IMR-90 (cell line): ENCODE results near the gene LAMB1.

ENCODE experiments used
- BHLHE40 ChIP-seq: fragments of 150-350 bp; IDR thresholded peaks from 2 replicates; pipeline ENCODE4 v1.6.1; 2016; ENCODE audit warnings: mild to moderate bottlenecking, low read depth, low read length
- CEBPB ChIP-seq: IDR thresholded peaks from 2 replicates; pipeline ENCODE4 v1.6.1; 2012; ENCODE audit warnings: low read depth, low read length, improper control_type of control experiment
- CHD1 ChIP-seq: IDR thresholded peaks from 2 replicates; pipeline ENCODE4 v1.6.1; 2012; ENCODE audit warnings: low read depth, low read length, improper control_type of control experiment
- CTCF ChIP-seq: conservative IDR thresholded peaks from 2 replicates; pipeline ENCODE4 v1.5.1; 2012; ENCODE audit warnings: mild to moderate bottlenecking, low read depth, low read length, improper control_type of control experiment
- MAFK ChIP-seq: IDR thresholded peaks from 2 replicates; pipeline ENCODE4 v1.6.1; 2012; ENCODE audit warnings: low read depth, low read length, improper control_type of control experiment
- MAZ ChIP-seq: IDR thresholded peaks from 2 replicates; pipeline ENCODE4 v1.6.1; 2012; ENCODE audit warnings: low read depth, mild to moderate bottlenecking, low read length, improper control_type of control experiment, moderate library complexity, borderline replicate concordance
- POLR2A ChIP-seq: IDR thresholded peaks from 2 replicates; pipeline ENCODE4 v1.6.1; 2012; ENCODE audit warnings: mild to moderate bottlenecking, low read depth, low read length
- RAD21 ChIP-seq: IDR thresholded peaks from 2 replicates; pipeline ENCODE4 v1.6.1; 2012; ENCODE audit warnings: low read length, improper control_type of control experiment
- RCOR1 ChIP-seq: IDR thresholded peaks from 2 replicates; pipeline ENCODE4 v1.6.1; 2012; ENCODE audit warnings: mild to moderate bottlenecking, low read length, improper control_type of control experiment; ENCODE audit not compliant: insufficient replicate concordance
- RFX5 ChIP-seq: IDR thresholded peaks from 2 replicates; pipeline ENCODE4 v1.8.0; 2012; ENCODE audit warnings: low read depth, mild to moderate bottlenecking, low read length, moderate library complexity
- SMC3 ChIP-seq: fragments of 150-350 bp; IDR thresholded peaks from 2 replicates; pipeline ENCODE4 v1.6.1; 2016; ENCODE audit warnings: low read depth, mild to moderate bottlenecking, antibody characterized with exemption, low read length, moderate library complexity
- USF2 ChIP-seq: fragments of 150-350 bp; IDR thresholded peaks from 2 replicates; pipeline ENCODE4 v1.6.1; 2017; ENCODE audit warnings: mild to moderate bottlenecking, antibody characterized with exemption, low read length, low read depth

GRCh38 chr7:107945332-107945731 lies 57.6 kb downstream of the LAMB1 start:
- TF ChIP-seq POLR2A (no peak), CTCF (no peak), CEBPB (no peak), RCOR1 (no peak), CHD1 (no peak), RAD21 (no peak), BHLHE40 (no peak), SMC3 (no peak), RFX5 (no peak), USF2 (no peak), MAFK (no peak), MAZ (no peak)
